ENCODE measurements around the gene DCTN3.
A peak's percentile ranks its signal among the peaks of the same experiment; 100 is the strongest.

Gene DCTN3

DNA sequence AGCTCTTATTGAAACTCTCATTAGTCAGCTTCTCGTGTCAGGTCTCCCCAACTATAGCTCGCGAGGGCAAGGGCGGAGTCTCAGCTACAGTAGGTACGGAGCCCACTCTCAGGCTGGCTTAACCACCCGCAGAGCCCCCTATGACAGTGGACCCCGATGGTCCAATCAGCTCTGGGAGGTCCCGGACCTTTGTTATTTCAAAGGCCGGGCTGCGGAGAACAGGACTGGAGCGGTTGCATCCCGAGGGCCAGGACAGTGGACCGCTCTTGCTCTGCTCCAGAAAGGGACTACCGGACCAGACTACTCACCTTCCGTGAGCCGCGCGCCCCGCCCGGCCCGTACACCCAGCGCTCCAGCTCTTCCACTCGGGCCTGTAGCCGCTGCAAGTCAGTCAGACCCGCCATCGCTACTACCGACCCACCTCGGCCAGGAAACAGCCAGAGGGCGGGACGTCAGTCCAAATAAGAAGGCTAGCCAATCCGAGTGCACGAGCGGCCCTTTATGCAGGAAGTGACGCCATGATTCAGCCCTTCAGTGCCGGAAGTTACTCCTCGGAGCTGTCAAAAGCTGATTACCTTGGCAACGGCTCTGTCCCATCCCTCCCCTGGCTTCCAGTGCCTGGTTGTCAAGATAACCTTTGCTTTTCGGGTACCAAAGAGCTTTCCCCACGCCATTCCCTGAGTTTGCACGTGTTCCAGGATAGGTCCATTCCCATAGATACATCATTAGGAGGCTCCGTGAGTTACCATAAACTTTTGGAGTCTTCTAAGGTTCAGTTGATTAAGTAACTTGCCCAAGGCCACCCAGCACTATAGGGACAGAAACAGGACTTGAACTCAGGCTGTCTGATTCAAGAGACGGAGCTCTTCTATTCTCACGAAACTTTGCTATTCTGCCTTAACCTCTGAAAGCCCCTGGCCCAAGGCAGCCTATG, at the start of gene DCTN3:
Gene DCTN3 (minus strand): TSS at position 435 of the 934 bp plus-strand sequence. CDS start 31 bp downstream, at position 404.
- intact Hi-C loops (cut with DNase I) = no loop called here
- DNase-seq = peak; percentile 91 to 99 (median 96)

DNA sequence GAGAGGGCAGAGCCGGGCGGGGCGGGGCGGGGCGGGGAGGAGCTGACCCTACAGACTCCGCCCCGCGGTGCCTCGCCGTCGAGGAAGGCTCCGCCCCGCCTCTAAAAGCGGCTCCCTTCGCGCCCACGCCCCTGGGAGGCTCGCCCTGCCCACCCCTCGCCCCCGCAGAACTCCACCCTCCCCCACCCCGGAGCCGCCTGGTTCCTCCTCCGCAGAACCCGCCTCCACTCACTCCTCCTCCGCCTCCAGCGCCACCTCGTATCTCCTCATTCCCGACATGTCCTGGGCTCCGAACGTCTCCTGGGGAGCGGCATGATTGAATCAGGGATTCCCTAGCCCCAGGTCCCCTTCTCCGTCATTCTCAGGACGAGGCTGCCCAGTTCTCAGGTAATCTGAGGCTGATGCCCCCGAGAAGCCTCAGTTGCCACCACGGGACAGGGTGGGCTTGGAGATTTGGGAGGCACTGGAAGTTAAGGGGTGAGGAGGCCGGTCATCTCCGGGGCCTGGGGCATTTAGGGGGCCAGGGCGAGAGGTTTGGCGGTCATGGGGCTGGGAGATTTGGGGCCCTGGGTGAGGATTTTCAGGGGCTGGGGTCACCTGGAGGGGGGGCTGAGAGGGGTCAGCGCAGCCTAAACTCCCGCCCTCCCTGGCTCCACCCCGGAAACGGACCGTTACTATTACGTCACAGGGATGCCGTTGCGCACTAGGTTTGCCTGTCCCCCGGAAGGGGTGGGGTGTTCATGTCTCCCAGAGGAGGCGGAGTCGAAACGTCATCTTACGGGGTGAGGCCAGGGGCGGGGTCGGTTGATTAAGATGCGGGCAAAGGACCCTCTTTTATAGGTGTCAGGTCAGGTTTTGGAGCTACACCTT, 45.3 kb upstream of the DCTN3 start:
- intact Hi-C loops (cut with DNase I) = no loop called here
- DNase-seq = peak; percentile 91 to 98 (median 96)

- no peak for DNase-seq
- intact Hi-C loops (cut with DNase I) = no loop called here
Observed at GRCh38 chr9:34665067-34665380, 44.7 kb upstream of the DCTN3 start.

GRCh38 chr9:34664281-34665066, 44.2 kb upstream of the DCTN3 start:
- intact Hi-C loops (cut with DNase I) = loop anchor here (5.0 kb wide), 1 partner anchor 38 kb away; no protein-coding TSS in a partner anchor
- DNase-seq = peak; percentile 63 to 93 (median 81)

DNA sequence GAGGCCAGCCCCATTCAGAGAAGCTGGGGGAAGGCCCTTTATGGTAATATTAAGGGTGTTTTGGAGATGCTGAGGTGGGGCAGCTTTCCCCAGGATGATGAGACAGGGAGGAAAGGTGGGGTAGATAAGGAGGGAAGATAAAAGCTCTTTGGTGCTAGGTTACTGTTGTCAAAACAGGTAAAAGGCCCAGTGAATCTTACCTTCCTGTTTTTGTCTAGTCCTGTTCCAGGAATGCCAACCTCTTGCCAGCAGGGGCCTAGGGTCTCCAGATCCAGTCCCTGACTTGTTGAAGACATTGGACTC, 43.0 kb upstream of the DCTN3 start:
- no peak for DNase-seq
- intact Hi-C loops (cut with DNase I) = loop anchor here (5.0 kb wide), 1 partner anchor 39 kb away; no protein-coding TSS in a partner anchor

DNA sequence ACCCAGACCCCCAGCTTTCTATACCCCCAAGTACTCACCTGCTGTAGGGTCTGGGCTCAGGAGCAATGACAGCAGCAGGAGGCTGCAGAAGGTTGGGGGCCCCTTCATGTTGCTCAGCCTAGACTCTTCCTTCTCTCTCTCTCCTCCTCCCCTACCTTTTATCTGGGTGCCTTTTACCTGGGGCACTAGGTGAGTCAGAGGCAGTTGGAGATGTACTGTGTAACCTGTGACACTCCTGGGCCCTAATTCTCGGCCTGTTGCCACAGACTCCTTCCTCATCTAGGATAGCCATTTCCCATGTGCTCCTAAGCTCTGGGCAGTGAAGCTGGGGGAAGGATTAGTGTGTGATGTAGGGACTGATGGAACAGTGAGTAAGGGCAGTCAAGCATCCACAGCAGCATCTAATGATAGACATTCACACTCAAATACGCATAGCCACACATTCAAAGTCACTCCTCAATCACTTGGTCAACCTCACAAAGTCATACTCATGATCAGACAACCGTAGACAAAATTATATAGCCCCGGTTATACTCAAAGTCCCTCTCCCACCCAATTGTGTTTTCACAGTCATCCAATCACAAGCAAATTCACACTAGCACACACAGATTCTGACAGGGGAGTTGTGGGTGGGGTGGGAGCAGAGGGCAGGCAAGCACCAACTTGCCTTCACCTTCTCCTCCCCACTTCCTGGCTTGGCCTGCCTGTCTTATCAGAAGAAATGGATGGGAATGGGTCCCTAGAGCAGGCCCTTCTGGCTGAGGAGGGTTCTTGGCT, 42.4 kb upstream of the DCTN3 start, which contains the start of gene CCL27:
Gene CCL27 (minus strand): TSS at position 132 of the 777 bp plus-strand sequence. CDS start 24 bp downstream, at position 108.
- DNase-seq = no peak
- intact Hi-C loops (cut with DNase I) = loop anchor here (5.0 kb wide), 1 partner anchor 40 kb away; no protein-coding TSS in a partner anchor

- no peak for DNase-seq
- intact Hi-C loops (cut with DNase I) = loop anchor here (5.0 kb wide), 1 partner anchor 43 kb away; no protein-coding TSS in a partner anchor
Observed at GRCh38 chr9:34659592-34660253, 39.4 kb upstream of the DCTN3 start.

- intact Hi-C loops (cut with DNase I) = no loop called here
- no peak for DNase-seq
Observed at GRCh38 chr9:34658461-34658860, 38.2 kb upstream of the DCTN3 start.

GRCh38 chr9:34656992-34657391, 36.7 kb upstream of the DCTN3 start:
- intact Hi-C loops (cut with DNase I) = no loop called here

GRCh38 chr9:34655394-34655793, 35.1 kb upstream of the DCTN3 start:
- intact Hi-C loops (cut with DNase I) = no loop called here
- no peak for DNase-seq

More at GRCh38 chr9:34656992-34657391, 36.7 kb upstream of the DCTN3 start:
- DNase-seq = peak in 19 of 42 donors; percentile 19 to 79 (median 51)

GRCh38 chr9:34654323-34655051, 34.2 kb upstream of the DCTN3 start:
- DNase-seq = peak; percentile 47 to 89 (median 78)
- intact Hi-C loops (cut with DNase I) = no loop called here

DNA sequence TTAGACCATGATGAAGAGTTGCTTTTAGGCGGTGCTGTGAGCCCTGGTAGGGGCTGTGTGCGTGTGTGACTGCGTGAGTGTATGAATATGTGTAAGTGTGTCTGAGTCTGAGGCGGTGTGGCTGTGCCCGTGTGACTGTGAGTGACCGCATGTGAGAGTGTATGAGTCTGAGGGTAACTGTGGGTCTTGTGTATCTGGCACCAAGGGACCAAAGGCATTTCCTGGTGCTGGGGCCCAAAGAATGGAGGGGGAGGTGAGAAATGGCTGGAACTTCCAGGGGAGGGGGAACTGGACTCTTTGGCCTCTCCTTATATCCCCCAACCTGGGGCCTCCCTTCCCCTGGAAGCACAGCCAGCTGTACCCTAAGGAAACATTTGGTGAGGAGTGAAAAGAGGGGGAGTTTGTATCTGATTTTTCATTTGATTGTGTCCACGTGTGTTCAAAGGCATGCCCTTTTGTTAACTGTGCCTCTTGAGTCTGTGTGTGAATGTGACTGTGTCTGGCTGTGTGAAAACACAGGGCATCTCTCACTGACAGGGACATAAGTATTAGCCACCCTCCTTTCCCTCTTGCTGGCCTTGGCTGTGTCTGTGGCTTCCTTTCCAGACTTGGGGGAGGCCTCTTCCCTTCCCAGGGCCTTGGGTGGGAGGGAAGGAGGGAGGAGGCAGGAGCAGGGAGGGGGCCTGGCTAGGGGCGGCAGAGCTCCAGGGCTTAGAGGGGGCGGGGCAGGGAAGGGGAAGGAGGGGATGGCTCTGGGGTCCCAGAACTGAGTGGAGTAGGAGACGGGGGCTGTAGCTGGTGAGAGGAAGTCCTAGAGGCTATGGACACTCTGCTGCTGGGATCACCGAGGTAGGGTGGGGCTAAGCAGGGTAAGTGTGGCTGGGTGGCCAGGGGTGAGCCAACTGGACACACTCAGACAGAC, 33.1 kb upstream of the DCTN3 start:
- peak in 1 of 42 donors; percentile 41 for DNase-seq
- intact Hi-C loops (cut with DNase I) = no loop called here

- intact Hi-C loops (cut with DNase I) = no loop called here
- DNase-seq = no peak
Observed at GRCh38 chr9:34652602-34653000, 32.3 kb upstream of the DCTN3 start.

DNA sequence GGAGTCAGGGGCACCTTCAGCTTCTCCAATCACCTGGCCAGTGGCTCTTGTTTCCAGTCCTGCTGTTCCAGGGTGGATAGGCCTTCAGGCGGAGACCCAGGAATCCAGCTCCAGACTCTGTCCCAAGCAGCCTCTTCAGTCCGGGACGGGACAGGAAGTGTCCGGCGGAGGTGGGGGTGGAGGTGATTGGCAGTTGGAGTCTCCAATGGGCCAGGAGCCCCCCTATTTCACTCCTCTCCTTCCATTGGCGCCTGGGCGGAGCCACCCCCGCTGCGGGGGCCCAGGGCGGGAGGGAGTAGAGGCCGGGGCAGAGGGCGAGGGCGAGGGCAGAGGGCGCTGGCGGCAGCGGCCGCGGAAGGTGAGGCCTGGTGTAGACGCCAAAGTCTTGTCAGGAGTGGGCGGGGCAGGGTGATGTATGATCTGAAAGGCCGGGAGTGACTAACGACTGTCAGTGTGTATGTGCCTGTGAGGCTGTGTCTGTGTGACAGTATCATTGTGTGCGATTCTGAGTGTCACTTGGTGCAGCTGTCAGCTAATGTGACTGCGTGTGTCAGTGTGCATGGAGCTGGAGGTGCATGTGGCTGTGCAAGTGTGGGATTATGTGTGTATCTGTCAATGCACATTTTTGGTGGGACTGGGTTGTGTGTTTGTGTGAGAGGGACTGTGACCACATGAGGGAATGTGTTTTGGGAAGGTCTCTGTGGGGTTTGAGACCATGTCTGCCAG, 31.7 kb upstream of the DCTN3 start, which contains the start of gene IL11RA:
Gene IL11RA (plus strand): TSS at position 310 of the 726 bp plus-strand sequence. CDS start 3,033 bp downstream, outside the sequence.
- intact Hi-C loops (cut with DNase I) = no loop called here
- DNase-seq = peak; percentile 71 to 94 (median 85)

- intact Hi-C loops (cut with DNase I) = no loop called here
- peak in 2 of 42 donors; percentile 37 to 40 for DNase-seq
Observed at GRCh38 chr9:34651321-34651720, 31.0 kb upstream of the DCTN3 start.

Data from head of caudate nucleus (tissue), 42 donors.